GM12875 (cell line): ENCODE data around the gene TSHZ1.
A peak's percentile ranks its signal among the peaks of the same experiment; 100 is the strongest.

ENCODE experiments used
- H3K4me3 ChIP-seq: one replicate; pipeline ENCODE4 v1.5.1; 2011; ENCODE audit warnings: low read depth, low read length, control low read depth
- CTCF ChIP-seq: IDR thresholded peaks from 2 replicates; pipeline ENCODE4 v1.5.1; 2011; ENCODE audit warnings: low read depth, mild to moderate bottlenecking, control low read depth, inconsistent platforms, low read length, moderate library complexity, borderline replicate concordance; ENCODE audit not compliant: insufficient read depth

Gene TSHZ1

GRCh38 chr18:75204732-75205513 is 5.7 kb upstream of the TSHZ1 start:
- peak overlapping the region; percentile 48 for H3K4me3 ChIP-seq
- TF ChIP-seq CTCF, result no peak

- peak overlapping the region; percentile 48 for H3K4me3 ChIP-seq
- no peak for TF ChIP-seq CTCF
Measured at GRCh38 chr18:75205514-75206132, 5.0 kb upstream of the TSHZ1 start.

- TF ChIP-seq CTCF, result no peak
- peak overlapping the region; percentile 66 for H3K4me3 ChIP-seq
Measured at GRCh38 chr18:75206452-75207309, 3.9 kb upstream of the TSHZ1 start.

GRCh38 chr18:75207310-75208154 is 3.1 kb upstream of the TSHZ1 start:
- H3K4me3 ChIP-seq, result peak overlapping the region; percentile 66
- no peak for TF ChIP-seq CTCF

- no peak for TF ChIP-seq CTCF
- H3K4me3 ChIP-seq, result peak overlapping the region; percentile 66
Measured at GRCh38 chr18:75208155-75208835, 2.3 kb upstream of the TSHZ1 start.

GRCh38 chr18:75208836-75209128 is 1.8 kb upstream of the TSHZ1 start:
- H3K4me3 ChIP-seq, result peak overlapping the region; percentile 66

More at GRCh38 chr18:75208836-75209128, 1.8 kb upstream of the TSHZ1 start:
- TF ChIP-seq CTCF, result no peak
